Pons (tissue), 1 donor: ENCODE data around the gene BAIAP2.
"Not testable (repeated sequence)": the region's sequence is repeated elsewhere in the genome, so short reads cannot be mapped to it uniquely, and the experiment has no call there.

Source experiments
- DNase-seq: peaks from one replicate; pipeline ENCODE4 v3.0.0-alpha.2; 2016; ENCODE audit warnings: low spot score

Gene BAIAP2

DNA sequence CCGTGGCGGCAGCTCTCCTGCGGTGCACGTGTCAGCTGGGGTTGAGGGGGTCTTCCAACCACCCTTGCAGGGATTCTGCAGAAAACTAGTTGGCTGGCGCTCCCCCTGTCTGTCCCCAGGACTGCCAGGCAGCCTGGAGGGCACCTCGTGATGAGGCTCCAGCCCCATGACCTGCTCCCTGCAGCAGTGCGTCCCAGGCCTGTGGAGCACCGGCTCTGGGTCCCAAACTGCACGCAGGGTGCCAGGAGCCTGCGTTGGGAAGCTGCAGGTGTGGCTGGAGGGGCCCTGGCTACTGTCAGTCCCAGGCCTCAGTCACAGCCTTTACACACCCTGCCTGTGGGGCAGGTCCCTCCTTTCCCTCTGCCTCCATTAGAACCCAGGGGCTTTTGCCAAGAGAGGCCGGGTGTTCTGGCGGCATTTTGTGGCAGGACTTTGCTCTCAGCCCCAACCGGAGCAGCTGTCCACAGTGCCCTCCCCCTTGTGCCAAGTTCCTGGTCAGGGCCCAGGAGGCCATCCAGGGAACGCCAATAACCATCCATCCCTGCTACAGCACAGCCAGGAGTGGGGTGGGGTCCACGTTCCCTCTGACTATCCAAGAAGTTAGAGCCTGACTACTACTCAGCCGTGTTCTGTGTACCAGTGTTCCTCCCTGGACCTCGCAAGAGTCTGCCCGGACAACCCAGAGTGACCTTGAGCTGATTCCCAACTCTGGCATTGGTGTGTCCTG is 34.2 kb upstream of the BAIAP2 start:
- no peak for DNase-seq

- DNase-seq: no peak
These were observed 33.0 kb upstream of the BAIAP2 start for GRCh38 chr17:81002013-81002384.

GRCh38 chr17:81002409-81003361 is 32.3 kb upstream of the BAIAP2 start:
- DNase-seq: no peak

- DNase-seq: no peak
These were observed 31.1 kb upstream of the BAIAP2 start for GRCh38 chr17:81003711-81004475.

DNA sequence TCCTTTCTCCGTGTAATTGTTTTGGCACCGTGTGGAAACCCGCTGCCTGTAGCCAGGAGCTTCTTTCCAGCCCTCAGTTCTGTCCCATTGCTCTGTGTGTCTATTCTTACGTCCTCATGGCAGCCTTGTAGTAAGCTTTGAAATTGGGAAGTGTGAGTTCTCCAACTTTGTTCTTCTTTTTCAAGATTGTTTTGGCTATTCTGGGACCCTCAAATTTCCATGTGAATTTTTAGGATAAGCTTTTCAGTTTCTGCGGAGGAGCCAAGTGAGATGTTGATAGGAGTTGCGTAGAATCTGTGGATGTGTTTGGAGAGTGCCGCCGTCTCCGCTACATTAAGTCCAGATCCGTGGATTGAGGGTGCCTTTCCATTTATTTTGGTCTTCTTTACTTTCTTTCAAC is 28.1 kb upstream of the BAIAP2 start:
- DNase-seq: no peak

GRCh38 chr17:81008140-81008539 is 26.8 kb upstream of the BAIAP2 start:
- no peak for DNase-seq

DNA sequence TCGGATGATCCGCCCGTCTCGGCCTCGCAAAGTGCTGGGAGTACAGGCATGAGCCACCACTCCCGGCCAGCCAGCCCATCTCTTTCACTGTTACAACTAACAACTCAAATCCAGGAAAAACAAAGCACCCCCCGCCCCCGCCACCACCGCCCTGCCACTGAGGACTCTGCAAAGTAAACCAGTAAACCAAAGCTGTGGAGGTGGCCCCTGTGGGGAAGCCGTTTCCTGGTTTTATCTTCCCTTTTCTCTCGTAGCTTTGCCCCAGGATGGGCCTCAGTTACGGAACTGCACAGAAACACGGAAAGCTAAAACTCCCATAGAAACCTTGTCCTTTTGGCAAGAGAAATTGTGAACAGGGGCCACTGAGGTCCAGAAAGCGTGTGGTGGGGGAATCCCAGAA is 25.8 kb upstream of the BAIAP2 start:
- no peak for DNase-seq

DNA sequence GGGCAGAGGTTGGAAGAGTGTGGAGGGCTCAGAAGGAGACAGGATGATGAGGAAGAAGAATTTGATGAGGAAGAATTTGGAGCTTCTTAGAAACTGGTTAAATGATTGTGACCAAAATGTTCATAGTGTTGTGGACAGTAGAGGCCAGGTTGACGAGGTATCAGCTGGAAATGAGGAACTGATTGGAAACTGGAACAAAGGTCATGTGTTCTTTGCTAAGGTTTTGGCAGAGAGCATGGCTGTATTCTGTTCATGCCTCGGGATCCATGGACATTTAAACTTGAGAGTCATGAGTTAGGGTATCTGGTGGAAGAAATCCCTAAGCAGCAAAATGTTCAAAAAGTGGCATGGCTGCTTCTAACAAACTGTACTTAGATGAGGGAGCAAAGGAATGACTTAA is 24.0 kb upstream of the BAIAP2 start:
- no peak for DNase-seq

GRCh38 chr17:81011951-81012350 is 23.0 kb upstream of the BAIAP2 start:
- DNase-seq: no peak

DNA sequence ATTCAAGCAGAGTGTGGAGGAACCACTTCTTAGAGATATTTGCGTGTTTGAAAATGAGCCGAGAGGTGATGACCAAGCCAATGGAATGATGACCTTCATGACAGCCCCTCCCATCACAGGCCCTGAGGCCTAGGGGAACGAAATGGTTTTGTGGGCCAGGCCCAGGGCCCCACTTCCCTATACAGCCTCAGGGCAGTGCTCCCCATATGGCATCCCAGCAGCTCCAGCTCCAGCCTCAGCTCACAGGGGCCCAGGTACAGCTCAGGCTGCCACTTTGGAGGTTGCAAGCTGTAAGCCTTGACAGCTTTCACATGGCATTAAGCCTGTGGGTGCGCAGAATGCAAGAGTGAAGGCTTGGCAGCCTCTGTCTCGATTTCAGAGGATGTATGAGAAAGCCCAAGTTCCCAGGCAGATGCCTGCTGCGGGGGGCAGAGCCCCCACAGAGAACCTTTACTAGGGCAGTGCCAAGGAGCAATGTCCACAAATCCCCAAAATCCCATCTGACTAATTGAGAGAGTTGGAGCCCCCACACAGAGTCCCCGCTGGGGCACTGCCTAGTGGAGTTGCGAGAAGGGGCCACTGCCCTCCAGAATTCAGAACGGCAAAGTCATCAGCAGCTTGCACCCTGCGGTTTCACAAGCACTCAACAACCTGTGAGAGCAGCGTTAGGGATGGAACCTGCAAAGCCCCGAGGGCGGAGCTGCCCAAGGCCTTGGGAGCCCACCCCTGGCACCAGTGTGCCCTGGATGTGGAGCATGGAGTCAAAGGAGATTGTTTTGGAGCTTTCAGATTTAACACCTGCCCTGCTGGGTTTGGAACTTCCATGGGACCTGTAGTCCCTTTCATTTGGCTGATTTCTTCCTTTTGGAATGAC is 22.1 kb upstream of the BAIAP2 start:
- DNase-seq: no peak

GRCh38 chr17:81013642-81014041 is 21.3 kb upstream of the BAIAP2 start:
- DNase-seq: no peak

GRCh38 chr17:81015136-81015535 is 19.8 kb upstream of the BAIAP2 start:
- DNase-seq: no peak

DNA sequence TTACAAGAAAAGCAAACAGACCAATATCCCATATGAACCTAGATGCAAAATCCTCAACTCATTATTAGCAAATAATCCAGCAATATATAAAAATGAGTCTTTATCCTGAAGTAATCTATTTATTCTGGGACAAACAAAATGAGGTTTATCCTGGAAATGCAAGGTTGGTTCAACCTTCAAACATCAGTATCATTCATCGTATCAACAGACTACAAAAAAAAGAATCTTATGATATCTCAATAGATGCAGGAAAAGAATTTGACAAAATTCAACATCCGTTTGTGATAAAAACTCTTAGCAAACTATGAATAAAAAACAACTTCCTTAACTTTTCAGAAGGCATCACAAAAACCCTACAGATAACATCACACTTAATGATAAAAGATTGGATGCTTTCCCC is 18.4 kb upstream of the BAIAP2 start:
- DNase-seq: no peak

- DNase-seq: not testable (repeated sequence)
These were observed 17.6 kb upstream of the BAIAP2 start for GRCh38 chr17:81017330-81017729.

GRCh38 chr17:81018044-81018802 is 16.7 kb upstream of the BAIAP2 start:
- DNase-seq: no peak

- DNase-seq: no peak
These were observed 15.1 kb upstream of the BAIAP2 start for GRCh38 chr17:81019563-81020442.

- DNase-seq: no peak
These were observed 14.5 kb upstream of the BAIAP2 start for GRCh38 chr17:81020443-81020766.

DNA sequence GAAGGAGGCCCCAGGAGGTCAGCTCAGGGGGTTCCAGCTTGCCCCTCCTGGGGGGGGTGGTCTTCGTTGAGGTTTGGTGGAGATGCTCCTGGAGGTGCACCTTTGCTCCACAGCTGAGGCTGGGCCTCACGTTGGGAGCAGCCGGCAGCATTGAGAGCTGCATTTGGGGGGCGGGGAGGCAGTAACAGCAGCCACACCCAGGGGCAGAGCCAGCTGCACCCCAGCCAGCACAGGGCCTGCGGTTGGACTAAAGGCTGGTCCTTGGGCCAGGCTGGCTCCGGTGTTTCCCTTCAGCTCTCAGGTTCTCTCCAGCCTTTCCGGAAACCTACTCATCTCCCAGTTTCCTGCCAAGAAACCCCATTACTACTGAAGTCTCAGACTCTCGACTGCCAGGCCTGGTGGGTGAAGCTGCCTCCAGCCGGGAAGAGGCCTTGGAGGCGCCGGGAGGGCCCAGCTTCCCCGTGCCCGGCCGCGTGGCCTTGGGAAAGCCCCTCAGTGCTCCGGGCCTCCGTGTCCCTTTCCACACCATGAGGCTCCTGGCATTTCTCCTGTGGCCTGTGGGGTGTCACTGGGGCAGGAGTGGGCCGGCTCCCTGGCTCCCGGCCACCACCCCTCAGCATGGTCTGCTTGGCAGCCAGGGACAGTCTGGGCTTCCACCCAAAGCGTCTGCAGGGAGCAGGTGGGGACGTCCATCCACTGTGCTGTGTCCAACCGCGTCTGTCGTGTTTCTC is 14.0 kb upstream of the BAIAP2 start:
- DNase-seq: no peak
